Endothelial cell of umbilical vein (primary cell): ENCODE measurements around the gene SLIT1.

ENCODE experiments used
- FOS ChIP-seq: IDR thresholded peaks from 2 replicates; pipeline ENCODE4 v1.6.1; 2011; ENCODE audit warnings: mild to moderate bottlenecking, low read length, moderate library complexity, borderline replicate concordance; ENCODE audit not compliant: insufficient read depth
- MAX ChIP-seq: IDR thresholded peaks from 2 replicates; pipeline ENCODE4 v1.6.1; 2011; ENCODE audit not compliant: insufficient read depth, insufficient read length
- POLR2A ChIP-seq: IDR thresholded peaks from 2 replicates; pipeline ENCODE4 v1.6.1; 2012; ENCODE audit warnings: low read depth, mild to moderate bottlenecking, control low read depth, low read length
- POLR2AphosphoS5 ChIP-seq: IDR thresholded peaks from 2 replicates; pipeline ENCODE4 v1.6.1; 2012; ENCODE audit warnings: low read depth, mild to moderate bottlenecking, control low read depth, low read length, moderate library complexity; ENCODE audit not compliant: insufficient read depth
- TF ChIP-seq, protein P1 (sequence below), 2 donors: IDR thresholded peaks; 1 replicate in 1 of 2; 2 replicates in 1 of 2; pipeline ENCODE4 v1.5.1; 2011; ENCODE audit warnings: low read length in 2 of 2, mild to moderate bottlenecking in 2 of 2, moderate library complexity in 2 of 2, control low read depth in 1 of 2, inconsistent platforms in 1 of 2, low read depth in 1 of 2; ENCODE audit not compliant: insufficient read depth in 1 of 2; ENCODE audit errors: extremely low read depth in 1 of 2

GRCh38 chr10:97002670-97003069, 183.1 kb downstream of the SLIT1 start:
- TF ChIP-seq POLR2AphosphoS5, result no peak
- no peak for TF ChIP-seq FOS
- TF ChIP-seq, protein P1, sequence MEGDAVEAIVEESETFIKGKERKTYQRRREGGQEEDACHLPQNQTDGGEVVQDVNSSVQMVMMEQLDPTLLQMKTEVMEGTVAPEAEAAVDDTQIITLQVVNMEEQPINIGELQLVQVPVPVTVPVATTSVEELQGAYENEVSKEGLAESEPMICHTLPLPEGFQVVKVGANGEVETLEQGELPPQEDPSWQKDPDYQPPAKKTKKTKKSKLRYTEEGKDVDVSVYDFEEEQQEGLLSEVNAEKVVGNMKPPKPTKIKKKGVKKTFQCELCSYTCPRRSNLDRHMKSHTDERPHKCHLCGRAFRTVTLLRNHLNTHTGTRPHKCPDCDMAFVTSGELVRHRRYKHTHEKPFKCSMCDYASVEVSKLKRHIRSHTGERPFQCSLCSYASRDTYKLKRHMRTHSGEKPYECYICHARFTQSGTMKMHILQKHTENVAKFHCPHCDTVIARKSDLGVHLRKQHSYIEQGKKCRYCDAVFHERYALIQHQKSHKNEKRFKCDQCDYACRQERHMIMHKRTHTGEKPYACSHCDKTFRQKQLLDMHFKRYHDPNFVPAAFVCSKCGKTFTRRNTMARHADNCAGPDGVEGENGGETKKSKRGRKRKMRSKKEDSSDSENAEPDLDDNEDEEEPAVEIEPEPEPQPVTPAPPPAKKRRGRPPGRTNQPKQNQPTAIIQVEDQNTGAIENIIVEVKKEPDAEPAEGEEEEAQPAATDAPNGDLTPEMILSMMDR (IDR thresholded peaks at IDR 0.05; ENCODE audit: extremely low read depth in 1 of 2, insufficient read depth in 1 of 2, low read depth in 1 of 2, low read length in 2 of 2), result no peak
- TF ChIP-seq POLR2A, result no peak
- no peak for TF ChIP-seq MAX
